PC-9 (cell line): ENCODE measurements around the gene TNFAIP1. TPM values are rescaled to one million over a fixed set of nuclear protein-coding genes. Genes with fewer than 3 reads are reported as not detected.

Experiments
- BruUV-seq: library from RNA; stranded (reverse); fragments of 400-500 nt; replicated peaks from 2 replicates; lab custom pipeline; 2021; lab: Mats Ljungman, UMichigan
- CTCF ChIA-PET: fragments of 300-600 bp; sonication (Branson Sonifier 250); formaldehyde crosslinking; loops from one replicate; lab custom pipeline; 2022; ENCODE audit warnings: antibody characterized with exemption; lab: Charles Lee
- POLR2A ChIA-PET: fragments of 300-600 bp; sonication (Branson Sonifier 250); formaldehyde crosslinking; loops from one replicate; lab custom pipeline; 2022; ENCODE audit warnings: antibody characterized with exemption; ENCODE audit not compliant: unreplicated experiment; lab: Charles Lee
- DNase-seq, 2 experiments: peaks; one replicate each; pipeline versions ENCODE4 v3.0.0 to v3.0.0-alpha.2; 2015 to 2022; ENCODE audit warnings: mixed read lengths in 1 of 2
- H2AFZ ChIP-seq: fragments of 200-600 bp; sonication (generic); 2 replicates; pipeline ENCODE4 v1.8.1; 2017; ENCODE audit warnings: antibody characterized with exemption
- H3F3A ChIP-seq: fragments of 200-600 bp; sonication (generic); 2 replicates; pipeline ENCODE4 v1.8.1; 2017; ENCODE audit warnings: antibody characterized with exemption, mild to moderate bottlenecking, low read depth; ENCODE audit not compliant: insufficient read depth
- H3K27ac ChIP-seq: fragments of 200-600 bp; sonication (generic); 2 replicates; pipeline ENCODE4 v1.6.1; 2016; ENCODE audit warnings: mixed run types
- H3K27me3 ChIP-seq: fragments of 200-600 bp; sonication (generic); 2 replicates; pipeline ENCODE4 v1.6.1; 2016; ENCODE audit warnings: low read depth, mixed run types; ENCODE audit not compliant: insufficient read depth
- H3K36me3 ChIP-seq: fragments of 200-600 bp; sonication (generic); 2 replicates; pipeline ENCODE4 v1.6.1; 2016; ENCODE audit warnings: low read depth, mixed run types
- H3K4me1 ChIP-seq: fragments of 200-600 bp; sonication (generic); replicated peaks from 2 replicates; pipeline ENCODE4 v1.6.1; 2016; ENCODE audit warnings: mixed run types; ENCODE audit not compliant: insufficient read depth
- H3K4me2 ChIP-seq: fragments of 200-600 bp; sonication (generic); 2 replicates; pipeline ENCODE4 v1.6.1; 2017; ENCODE audit warnings: mixed run types
- H3K4me3 ChIP-seq: fragments of 200-600 bp; sonication (generic); 2 replicates; pipeline ENCODE4 v1.6.1; 2016; ENCODE audit warnings: mixed run types
- H3K79me2 ChIP-seq: fragments of 200-600 bp; sonication (generic); 2 replicates; pipeline ENCODE4 v1.6.1; 2017; ENCODE audit warnings: low read depth, mixed run types
- H3K9me2 ChIP-seq: fragments of 200-600 bp; sonication (generic); 2 replicates; pipeline ENCODE4 v1.8.1; 2017; ENCODE audit warnings: mild to moderate bottlenecking; ENCODE audit not compliant: insufficient read depth
- H3K9me3 ChIP-seq: fragments of 200-600 bp; sonication (generic); 2 replicates; pipeline ENCODE4 v1.8.1; 2016; ENCODE audit warnings: low read depth; ENCODE audit not compliant: insufficient read depth
- H4K20me1 ChIP-seq: fragments of 200-600 bp; sonication (generic); 2 replicates; pipeline ENCODE4 v1.8.1; 2017; ENCODE audit not compliant: insufficient read depth
- CTCF ChIP-seq: fragments of 200-600 bp; sonication (generic); conservative IDR thresholded peaks from 2 replicates; pipeline ENCODE4 v1.6.1; 2017; ENCODE audit warnings: mixed run types, antibody characterized with exemption, mild to moderate bottlenecking, moderate library complexity
- EZH2 ChIP-seq: fragments of 200-600 bp; sonication (generic); IDR thresholded peaks from 2 replicates; pipeline ENCODE4 v1.8.0; 2017; ENCODE audit warnings: antibody characterized with exemption, low read depth
- intact Hi-C: fragments of 100-400 bp; cut with micrococcal nuclease; formaldehyde crosslinking; loops from one replicate; pipeline ENCODE4 v1.10.0; 2022; ENCODE audit not compliant: unreplicated experiment
- total RNA-seq: library from RNA; stranded (reverse); gene quantifications from 2 replicates; pipeline ENCODE4 v1.2.3, GENCODE V29; 2021

TNFAIP1 gene
- total RNA-seq, 1 experiment from 2014 or later: 46.8 TPM

DNA sequence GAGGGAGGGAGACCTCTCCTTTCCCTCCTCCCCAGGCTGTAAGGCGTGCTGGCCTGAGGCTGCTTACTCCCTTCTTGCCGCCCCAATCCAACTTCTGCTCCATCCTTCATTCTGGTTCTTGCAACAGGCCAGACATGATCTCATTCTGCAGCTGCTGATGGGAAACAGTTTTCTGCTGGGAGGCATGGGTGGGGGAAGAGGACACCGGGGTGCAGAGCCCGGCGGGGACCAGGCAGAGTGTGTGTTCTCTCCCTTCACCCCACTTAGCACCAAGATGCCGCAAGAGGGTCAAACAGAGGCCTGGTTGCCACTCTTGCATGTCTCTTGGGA is 37.3 kb downstream of the TNFAIP1 start:
- intact Hi-C loops: loop anchor here (2.0 kb wide), 1 partner anchor 54 kb away; the partner anchor contains the start of gene TMEM97
- TF ChIP-seq EZH2 (no peak), CTCF (no peak)

DNA sequence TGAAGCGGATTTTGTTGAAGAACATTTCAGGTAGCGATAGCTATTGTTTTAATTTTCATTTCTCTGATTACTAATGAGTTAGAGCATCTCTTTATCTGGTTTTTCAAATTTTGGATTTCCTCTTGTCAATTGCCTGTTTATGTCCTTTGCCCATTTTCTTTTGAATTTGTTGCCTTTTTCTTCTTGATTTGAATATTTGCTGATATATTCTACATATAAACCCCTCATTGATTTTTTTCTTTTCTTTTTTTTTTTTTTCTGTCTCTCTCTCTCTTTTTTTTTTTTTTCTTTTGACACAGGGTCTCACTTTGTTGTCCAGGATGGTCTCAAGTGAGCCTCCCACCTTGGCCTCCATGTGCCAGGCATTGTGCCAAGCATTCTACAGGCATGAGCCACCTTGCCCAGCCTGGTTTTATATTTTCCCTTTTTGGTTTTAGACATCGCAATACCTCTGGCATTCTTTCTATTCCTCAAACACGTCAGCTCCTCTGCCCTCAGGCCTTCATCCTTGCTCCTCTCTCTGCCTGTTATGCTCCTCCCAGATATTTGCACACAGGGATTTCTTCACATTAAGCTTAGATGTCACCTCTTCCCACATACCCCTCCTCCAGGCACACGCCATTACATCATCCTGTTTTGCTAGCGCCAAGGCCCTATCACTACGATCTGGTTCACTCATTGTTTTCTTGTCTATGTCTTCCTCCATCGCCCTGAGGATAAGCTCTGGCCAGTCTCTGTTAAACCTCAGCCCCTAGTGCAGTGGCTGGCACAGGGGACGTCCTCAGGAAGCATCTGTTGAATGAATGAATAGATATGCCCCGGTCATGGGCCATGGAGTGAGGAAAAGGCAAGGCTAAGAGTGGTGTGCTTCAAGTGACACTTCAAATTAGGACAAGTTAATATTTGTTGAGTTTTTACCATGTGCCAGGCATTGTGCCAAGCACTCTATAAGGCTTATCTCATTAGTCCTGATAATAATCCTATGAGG is 44.5 kb downstream of the TNFAIP1 start:
- Histone ChIP-seq H3K79me2 (no peaks in the 10 kb centered on the region), H4K20me1 (no peaks in the 10 kb centered on the region), H2AFZ (no peak overlapping the region), H3K27ac (peak overlapping the region; percentile 86), H3K4me1 (peaks cover 26% of the 10 kb centered on the region), H3K27me3 (no peaks in the 10 kb centered on the region), H3K36me3 (no peaks in the 10 kb centered on the region), H3K4me2 (peak overlapping the region; percentile 66), H3K9me3 (no peaks in the 10 kb centered on the region), H3K4me3 (no peak overlapping the region), H3K9me2 (no peaks in the 10 kb centered on the region), H3F3A (peaks cover 28% of the 10 kb centered on the region)
- DNase-seq: peak; percentile 80 to 97
- ChIA-PET CTCF (interaction anchor here (0.5 to 0.8 kb wide), 3 partner anchors 45 to 575 kb away, joined by 3 to 6 read pairs (median 3); partner anchors contain the start of genes IFT20 and TNFAIP1), POLR2A (interaction anchor here (0.6 to 0.7 kb wide), 3 partner anchors 45 to 491 kb away, joined by 3 to 6 read pairs (median 4); partner anchors contain the start of genes IFT20 and TNFAIP1)
- TF ChIP-seq CTCF (no peak), EZH2 (no peak)
- BruUV-seq: no TSS peak
- intact Hi-C loops: loop anchor here (1.0 kb wide), 2 partner anchors 33 to 44 kb away; no protein-coding TSS in a partner anchor

More for the DNA sequence above, 37.3 kb downstream of the TNFAIP1 start:
- no peak overlapping the region for H3K4me2 ChIP-seq
- H3K79me2 ChIP-seq: no peaks in the 10 kb centered on the region
- H3K4me3 ChIP-seq: no peak overlapping the region
- H4K20me1 ChIP-seq: no peaks in the 10 kb centered on the region
- peaks cover 18% of the 10 kb centered on the region for H3K4me1 ChIP-seq
- H3F3A ChIP-seq: peaks cover 15% of the 10 kb centered on the region; the same call in 1 of the 2 replicates
- BruUV-seq: no TSS peak
- DNase-seq: no peak
- CTCF ChIA-PET: interaction anchor here (0.6 kb wide), 1 partner anchor 24 kb away, joined by 3 read pairs; no protein-coding TSS in a partner anchor
- no peak overlapping the region for H2AFZ ChIP-seq
- no peaks in the 10 kb centered on the region for H3K36me3 ChIP-seq
- no peaks in the 10 kb centered on the region for H3K27me3 ChIP-seq
- H3K9me3 ChIP-seq: no peaks in the 10 kb centered on the region
- H3K9me2 ChIP-seq: no peaks in the 10 kb centered on the region
- no peak overlapping the region for H3K27ac ChIP-seq
- POLR2A ChIA-PET: no interaction called here

- no peak overlapping the region for H3K4me3 ChIP-seq
- H3K27me3 ChIP-seq: no peaks in the 10 kb centered on the region
- H4K20me1 ChIP-seq: no peaks in the 10 kb centered on the region
- no peak overlapping the region for H2AFZ ChIP-seq
- ChIA-PET CTCF (no interaction called here), POLR2A (no interaction called here)
- H3K4me2 ChIP-seq: peak overlapping the region; percentile 66
- H3K79me2 ChIP-seq: peaks cover 10% of the 10 kb centered on the region; the same call in 1 of the 2 replicates
- H3K9me3 ChIP-seq: no peaks in the 10 kb centered on the region
- no peaks in the 10 kb centered on the region for H3K36me3 ChIP-seq
- no TSS peak for BruUV-seq
- intact Hi-C loops: no loop called here
- H3K4me1 ChIP-seq: peaks cover 38% of the 10 kb centered on the region
- no peak for DNase-seq
- H3F3A ChIP-seq: peaks cover 39% of the 10 kb centered on the region
- peak overlapping the region; percentile 86 for H3K27ac ChIP-seq
- TF ChIP-seq EZH2 (no peak), CTCF (no peak)
- no peaks in the 10 kb centered on the region for H3K9me2 ChIP-seq
Observed at GRCh38 chr17:28381141-28381825, 45.7 kb downstream of the TNFAIP1 start.
